ENCODE data around the gene GRK2. TPM values are rescaled to one million over a fixed set of nuclear protein-coding genes. Genes with fewer than 3 reads are reported as not detected.

Gene GRK2
- total and polyA plus RNA-seq, 9 of the 15 experiments (the other 6 are each of a cell fraction or from before 2014, with no cell fraction given) = 0.24 to 95.8 (median 56.5) TPM

DNA sequence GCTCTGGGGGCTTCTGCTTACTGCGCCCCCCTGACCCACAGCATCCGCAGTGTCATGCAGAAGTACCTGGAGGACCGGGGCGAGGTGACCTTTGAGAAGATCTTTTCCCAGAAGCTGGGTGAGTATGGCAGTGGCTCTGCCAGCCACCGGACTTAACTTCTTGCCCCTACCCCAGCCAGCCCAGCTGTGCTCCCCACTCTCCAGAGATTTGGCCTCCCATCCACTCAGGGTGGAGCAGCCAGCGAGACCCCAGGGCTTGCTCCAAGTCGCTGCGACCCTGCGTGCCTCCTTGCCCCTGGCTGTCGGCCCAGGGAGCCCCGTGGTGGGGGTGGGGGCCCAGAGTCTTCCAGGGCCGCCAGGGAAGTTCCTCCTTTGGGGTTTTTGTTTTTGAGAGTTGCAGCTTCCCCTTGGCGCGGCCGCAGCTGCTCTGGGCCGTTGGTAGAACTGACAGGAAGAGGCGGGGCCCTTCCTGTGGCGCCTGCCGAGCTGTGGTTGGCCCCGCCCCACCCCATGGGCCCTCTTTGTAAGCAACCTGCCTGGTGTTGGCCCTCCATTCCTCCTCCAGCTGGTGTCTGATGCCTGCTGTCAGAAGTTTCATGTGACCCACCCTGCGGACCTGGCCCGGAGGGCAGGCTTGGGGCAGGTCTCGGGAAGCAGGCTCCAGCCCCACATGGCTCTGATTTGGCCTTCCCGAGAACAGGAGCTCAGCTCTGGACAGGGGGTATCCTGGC is 11.1 kb downstream of the GRK2 start:
- ATAC-seq = peak; percentile 95
- peak overlapping the region; percentile 95 for H3K27ac ChIP-seq (ENCODE audit: extremely low read depth, low read depth, low read length)
- H3K4me2 ChIP-seq (ENCODE audit: insufficient read depth, low read length) = peak overlapping the region; percentile 82
- peak overlapping the region; percentile 30; the same call in 1 of the 2 replicates for H2AFZ ChIP-seq (ENCODE audit: low read depth, low read length)
- H3K9me3 ChIP-seq (replicated peaks; ENCODE audit: control insufficient read depth, insufficient read depth, low read depth, low read length) = no peaks in the 10 kb centered on the region
- CTCF ChIA-PET (ENCODE audit: low intra/inter-chr PET ratio) = interaction anchor here (0.9 to 1.7 kb wide), 2 partner anchors 40 to 41 kb away, joined by 3 to 6 read pairs; no protein-coding TSS in a partner anchor
- peak; percentile 97 for FAIRE-seq
- DNase-seq (ENCODE audit: extremely low read depth in 1 of 4, low spot score in 3 of 4) = peak; percentile 83 to 94 (median 86)
- BruUV-seq (replicated peaks) = no TSS peak
- H3K36me3 ChIP-seq (ENCODE audit: control insufficient read depth, insufficient read depth, low read length) = peaks cover 81% of the 10 kb centered on the region; the same call in 2 of the 3 replicates
- H4K20me1 ChIP-seq (replicated peaks; ENCODE audit: control insufficient read depth, insufficient read depth, low read length) = no peaks in the 10 kb centered on the region
- intact Hi-C loops (cut with micrococcal nuclease) = loop anchor here (1.0 kb wide), 3 partner anchors 11 to 40 kb away; no protein-coding TSS in a partner anchor
- H3K4me1 ChIP-seq (replicated peaks in 1 of 2; ENCODE audit: control insufficient read depth in 2 of 2, insufficient read depth in 2 of 2, low read length in 2 of 2) = peaks cover 27 to 86% of the 10 kb centered on the region in 2 experiments
- H3K79me2 ChIP-seq (ENCODE audit: control insufficient read depth, insufficient read depth, low read length) = peaks cover 68% of the 10 kb centered on the region
- no peaks in the 10 kb centered on the region for H3K27me3 ChIP-seq (ENCODE audit: control insufficient read depth in 2 of 2, insufficient read depth in 2 of 2, low read length in 2 of 2)
- H3K9me1 ChIP-seq (ENCODE audit: control insufficient read depth, insufficient read depth, low read length) = no peaks in the 10 kb centered on the region
- POLR2A ChIA-PET = interaction anchor here (0.5 to 2.1 kb wide), 8 partner anchors 8 to 196 kb away, joined by 3 to 29 read pairs (median 4); partner anchors contain the start of gene ANKRD13D
- in situ Hi-C loops (cut with MboI) = loop anchor here (5.0 kb wide), 1 partner anchor 35 kb away; no protein-coding TSS in a partner anchor
- WGBS (ENCODE audit: insufficient coverage, low coverage, missing lambda C conversion rate) = 8% methylated on average over 19 of the region's 24 CpGs
- H3K9ac ChIP-seq (ENCODE audit: insufficient read depth in 1 of 2, low read depth in 2 of 2, low read length in 2 of 2) = peak overlapping the region; percentile 82 to 93
- H3K4me3 ChIP-seq = peak overlapping the region; percentile 37
- TF ChIP-seq, protein P1, sequence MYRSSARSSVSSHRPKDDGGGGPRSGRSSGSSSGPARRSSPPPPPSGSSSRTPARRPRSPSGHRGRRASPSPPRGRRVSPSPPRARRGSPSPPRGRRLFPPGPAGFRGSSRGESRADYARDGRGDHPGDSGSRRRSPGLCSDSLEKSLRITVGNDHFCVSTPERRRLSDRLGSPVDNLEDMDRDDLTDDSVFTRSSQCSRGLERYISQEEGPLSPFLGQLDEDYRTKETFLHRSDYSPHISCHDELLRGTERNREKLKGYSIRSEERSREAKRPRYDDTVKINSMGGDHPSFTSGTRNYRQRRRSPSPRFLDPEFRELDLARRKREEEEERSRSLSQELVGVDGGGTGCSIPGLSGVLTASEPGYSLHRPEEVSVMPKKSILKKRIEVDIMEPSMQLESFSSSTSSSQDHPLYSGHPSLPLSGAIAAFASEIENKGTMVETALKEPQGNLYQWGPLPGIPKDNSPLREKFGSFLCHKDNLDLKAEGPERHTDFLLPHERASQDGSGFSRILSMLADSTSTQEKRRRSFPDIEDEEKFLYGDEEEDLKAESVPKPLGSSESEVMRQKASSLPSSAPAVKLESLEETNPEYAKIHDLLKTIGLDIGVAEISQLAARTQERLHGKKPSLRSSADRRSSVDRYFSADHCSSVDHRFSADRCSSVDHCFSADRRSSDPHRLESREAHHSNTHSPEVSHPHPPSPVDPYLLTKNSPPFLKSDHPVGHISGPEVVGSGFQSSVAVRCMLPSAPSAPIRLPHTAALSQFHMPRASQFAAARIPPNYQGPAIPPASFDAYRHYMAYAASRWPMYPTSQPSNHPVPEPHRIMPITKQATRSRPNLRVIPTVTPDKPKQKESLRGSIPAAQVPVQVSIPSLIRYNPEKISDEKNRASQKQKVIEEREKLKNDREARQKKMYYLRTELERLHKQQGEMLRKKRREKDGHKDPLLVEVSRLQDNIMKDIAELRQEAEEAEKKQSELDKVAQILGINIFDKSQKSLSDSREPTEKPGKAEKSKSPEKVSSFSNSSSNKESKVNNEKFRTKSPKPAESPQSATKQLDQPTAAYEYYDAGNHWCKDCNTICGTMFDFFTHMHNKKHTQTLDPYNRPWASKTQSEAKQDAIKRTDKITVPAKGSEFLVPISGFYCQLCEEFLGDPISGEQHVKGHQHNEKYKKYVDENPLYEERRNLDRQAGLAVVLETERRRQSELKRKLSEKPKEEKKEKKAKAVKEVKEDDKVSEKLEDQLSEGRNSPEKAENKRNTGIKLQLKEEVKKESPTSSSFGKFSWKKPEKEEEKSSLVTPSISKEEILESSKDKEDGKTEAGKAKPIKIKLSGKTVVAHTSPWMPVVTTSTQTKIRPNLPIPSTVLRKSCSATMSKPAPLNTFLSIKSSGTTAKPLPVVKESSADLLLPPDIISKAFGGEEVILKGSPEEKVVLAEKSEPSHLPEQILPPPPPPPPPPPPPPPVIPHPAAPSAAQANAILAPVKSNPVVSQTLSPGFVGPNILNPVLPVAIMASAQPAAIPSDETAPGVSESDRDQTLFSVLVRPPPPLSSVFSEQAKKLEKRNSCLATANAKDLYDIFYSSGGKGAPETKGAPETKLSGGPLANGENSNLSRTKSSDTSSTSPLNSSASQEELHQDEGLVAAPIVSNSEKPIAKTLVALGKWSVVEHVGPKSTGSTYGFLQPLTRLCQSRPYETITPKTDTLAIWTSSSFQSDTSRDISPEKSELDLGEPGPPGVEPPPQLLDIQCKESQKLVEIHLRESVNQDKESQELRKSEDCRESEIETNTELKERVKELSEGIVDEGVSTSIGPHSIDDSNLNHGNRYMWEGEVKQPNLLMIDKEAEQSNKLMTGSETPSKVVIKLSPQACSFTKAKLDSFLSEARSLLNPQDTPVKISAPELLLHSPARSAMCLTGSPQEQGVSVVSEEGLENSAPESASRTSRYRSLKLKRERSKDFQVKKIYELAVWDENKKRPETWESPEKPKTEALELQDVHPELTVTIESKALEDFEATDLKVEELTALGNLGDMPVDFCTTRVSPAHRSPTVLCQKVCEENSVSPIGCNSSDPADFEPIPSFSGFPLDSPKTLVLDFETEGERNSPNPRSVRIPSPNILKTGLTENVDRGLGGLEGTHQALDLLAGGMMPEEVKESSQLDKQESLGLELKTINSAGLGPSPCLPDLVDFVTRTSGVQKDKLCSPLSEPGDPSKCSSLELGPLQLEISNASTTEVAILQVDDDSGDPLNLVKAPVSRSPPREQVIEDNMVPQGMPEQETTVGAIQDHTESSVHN (IDR thresholded peaks at IDR 0.05; ENCODE audit: borderline replicate concordance in 1 of 2, low read depth in 1 of 2) = no peak
- TF ChIP-seq RBM25 (IDR thresholded peaks at IDR 0.05; ENCODE audit: low read depth, low read length, severe bottlenecking) = no peak
- TF ChIP-seq CTBP1 (IDR thresholded peaks at IDR 0.05; ENCODE audit: borderline replicate concordance) = peak; percentile 67; the same call in 1 of the 2 replicates
- peak; percentile 84 for TF ChIP-seq MYBL2 (IDR thresholded peaks at IDR 0.05; ENCODE audit: low read depth)
- no peak for TF ChIP-seq MYBL2 (CRISPR knock-in tag; IDR thresholded peaks at IDR 0.05; ENCODE audit: borderline replicate concordance)
- TF ChIP-seq CBX1 (IDR thresholded peaks at IDR 0.05; ENCODE audit: low read depth) = peak; percentile 39; the same call in 1 of the 2 replicates
- peak; percentile 57; the same call in 1 of the 2 replicates for TF ChIP-seq ZBED1 (IDR thresholded peaks at IDR 0.05)
- peak; percentile 4 for TF ChIP-seq ZFP36 (IDR thresholded peaks at IDR 0.05; ENCODE audit: low read depth, low read length, partially characterized antibody)
- TF ChIP-seq NRF1 (conservative IDR thresholded peaks at IDR 0.05 in 1 of 2, IDR thresholded peaks at IDR 0.05 in 1 of 2) = peak; percentile 77 to 80
- TF ChIP-seq ATF7 (IDR thresholded peaks at IDR 0.05) = peak; percentile 72
- TF ChIP-seq KLF10 (CRISPR knock-in tag; IDR thresholded peaks at IDR 0.05) = 0 out of 2 replicates have a peak, but pooled peaks have one; percentile 52
- TF ChIP-seq DACH1 (IDR thresholded peaks at IDR 0.05; ENCODE audit: partially characterized antibody) = peak; percentile 30
- 0 out of 2 replicates have a peak, but pooled peaks have one; percentile 75 for TF ChIP-seq NFXL1 (CRISPR knock-in tag; IDR thresholded peaks at IDR 0.05)
- peak; percentile 32; the same call in 1 of the 2 replicates for TF ChIP-seq HIVEP1 (CRISPR knock-in tag; IDR thresholded peaks at IDR 0.05)

Measured in K562 (cell line).